Measurements from ENCODE around the gene RYR1.
"Not testable (repeated sequence)": the region's sequence is repeated elsewhere in the genome, so short reads cannot be mapped to it uniquely, and the experiment has no call there.

The RYR1 gene

DNA sequence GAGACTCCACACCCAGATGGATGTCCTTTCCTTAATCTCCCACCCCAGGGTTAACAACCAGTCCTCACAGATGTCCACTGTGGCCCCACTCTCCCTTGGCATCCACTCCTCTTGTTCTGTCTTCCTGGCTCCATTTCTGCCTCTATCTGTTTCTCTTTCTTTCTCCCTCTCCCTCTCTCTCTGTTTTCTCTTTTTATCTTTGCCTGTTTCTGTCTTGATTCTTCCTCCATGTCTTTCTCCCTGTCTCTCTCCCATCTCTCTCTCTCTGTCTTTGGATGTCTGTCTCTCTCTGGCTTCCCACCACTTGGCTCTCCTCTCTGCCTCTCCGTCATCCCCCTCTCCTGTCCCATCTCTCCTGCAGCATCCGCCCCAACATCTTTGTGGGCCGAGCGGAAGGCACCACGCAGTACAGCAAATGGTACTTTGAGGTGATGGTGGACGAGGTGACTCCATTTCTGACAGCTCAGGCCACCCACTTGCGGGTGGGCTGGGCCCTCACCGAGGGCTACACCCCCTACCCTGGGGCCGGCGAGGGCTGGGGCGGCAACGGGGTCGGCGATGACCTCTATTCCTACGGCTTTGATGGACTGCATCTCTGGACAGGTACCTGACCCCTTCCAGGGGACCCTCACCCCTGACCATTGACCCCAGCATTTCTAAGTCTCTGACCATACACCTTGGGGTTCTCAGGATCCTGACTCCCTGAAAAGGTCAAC lies 24.4 kb downstream of the RYR1 start:
- DNase-seq (ENCODE audit: low read depth in 2 of 2): no peak

DNA sequence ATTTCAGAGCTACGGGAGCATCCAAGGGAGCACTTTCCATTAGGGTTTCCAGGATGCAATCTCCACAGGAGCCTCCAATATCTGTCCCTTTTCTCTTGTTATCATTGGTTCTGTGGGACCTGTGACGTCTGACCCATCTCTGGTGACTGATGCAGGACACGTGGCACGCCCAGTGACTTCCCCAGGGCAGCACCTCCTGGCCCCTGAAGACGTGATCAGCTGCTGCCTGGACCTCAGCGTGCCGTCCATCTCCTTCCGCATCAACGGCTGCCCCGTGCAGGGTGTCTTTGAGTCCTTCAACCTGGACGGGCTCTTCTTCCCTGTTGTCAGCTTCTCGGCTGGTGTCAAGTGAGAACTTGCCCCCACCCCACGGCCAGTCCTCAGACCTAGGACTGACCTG lies 25.5 kb downstream of the RYR1 start:
- DNase-seq (ENCODE audit: low read depth in 2 of 2): no peak

- no peak for DNase-seq (ENCODE audit: low read depth in 2 of 2)
Measured at GRCh38 chr19:38463365-38463764, 29.9 kb downstream of the RYR1 start.

DNA sequence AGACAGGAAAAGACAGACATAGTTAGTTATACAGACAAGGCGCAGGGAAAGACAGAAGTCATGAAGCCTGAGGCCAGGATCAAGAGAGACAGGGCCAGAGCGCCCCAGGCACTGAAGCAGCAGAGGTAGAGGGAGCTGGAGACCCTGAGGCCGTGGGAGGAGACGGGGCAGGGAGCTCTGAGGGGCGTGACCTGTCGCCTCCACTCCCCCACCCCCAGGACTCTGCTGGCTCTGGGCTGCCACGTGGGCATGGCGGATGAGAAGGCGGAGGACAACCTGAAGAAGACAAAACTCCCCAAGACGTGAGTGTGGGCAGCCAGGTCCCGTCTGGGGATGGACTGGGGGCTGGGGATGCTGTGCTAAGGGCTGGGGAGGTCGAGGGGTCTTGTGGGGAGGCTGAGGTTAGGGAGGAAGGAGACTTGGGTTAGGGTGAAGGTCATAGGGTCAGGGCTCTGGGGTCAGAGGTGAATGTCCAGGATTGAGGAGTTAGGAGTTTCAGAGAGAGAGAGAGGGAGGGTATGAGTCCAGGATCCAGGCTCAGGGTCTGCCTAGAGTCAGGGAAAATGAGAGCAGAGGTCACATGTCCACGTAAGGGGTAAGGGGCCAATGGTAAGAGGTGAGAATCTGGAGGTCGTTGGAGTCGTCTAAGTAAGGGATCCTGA lies 31.1 kb downstream of the RYR1 start:
- DNase-seq (ENCODE audit: low read depth in 2 of 2): no peak

- DNase-seq (ENCODE audit: low read depth in 2 of 2): no peak
Measured at GRCh38 chr19:38466050-38466449, 32.6 kb downstream of the RYR1 start.

GRCh38 chr19:38467541-38468525 lies 34.3 kb downstream of the RYR1 start:
- no peak for DNase-seq (ENCODE audit: low read depth in 2 of 2)

GRCh38 chr19:38469151-38469550 lies 35.7 kb downstream of the RYR1 start:
- no peak for DNase-seq (ENCODE audit: low read depth in 2 of 2)

DNA sequence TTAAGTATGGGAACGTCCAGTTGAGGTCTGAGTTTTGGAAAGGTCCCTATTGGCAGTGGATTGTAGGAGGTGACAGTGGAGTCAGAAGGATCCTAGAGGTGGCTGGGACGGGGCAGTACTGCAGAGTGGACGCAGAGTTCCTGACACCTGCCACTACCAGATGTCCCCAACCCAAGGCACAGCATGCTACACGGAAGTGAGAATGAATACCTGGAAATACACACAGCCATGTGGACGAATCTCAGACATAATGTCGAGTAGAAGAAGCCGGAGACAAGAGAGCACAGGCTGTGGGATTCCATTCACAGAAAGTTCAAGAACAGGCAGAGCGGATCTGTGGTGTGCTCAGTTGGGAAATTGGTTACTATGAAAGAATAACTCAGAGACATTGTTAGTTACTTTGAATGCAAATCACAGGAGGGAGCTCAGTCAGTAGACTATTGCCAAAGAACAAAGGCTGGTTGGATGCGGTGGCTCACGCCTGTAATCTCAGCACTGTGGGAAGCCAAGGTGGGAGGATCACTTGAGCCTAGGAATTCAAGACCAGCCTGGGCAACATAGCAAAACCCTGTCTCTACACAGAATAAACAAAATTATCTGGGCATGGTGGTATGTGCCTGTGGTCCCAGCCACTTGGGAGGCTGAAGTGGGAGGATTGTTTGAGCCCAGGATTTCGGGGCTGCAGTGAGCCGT lies 37.4 kb downstream of the RYR1 start:
- no peak for DNase-seq (ENCODE audit: low read depth in 2 of 2)

DNA sequence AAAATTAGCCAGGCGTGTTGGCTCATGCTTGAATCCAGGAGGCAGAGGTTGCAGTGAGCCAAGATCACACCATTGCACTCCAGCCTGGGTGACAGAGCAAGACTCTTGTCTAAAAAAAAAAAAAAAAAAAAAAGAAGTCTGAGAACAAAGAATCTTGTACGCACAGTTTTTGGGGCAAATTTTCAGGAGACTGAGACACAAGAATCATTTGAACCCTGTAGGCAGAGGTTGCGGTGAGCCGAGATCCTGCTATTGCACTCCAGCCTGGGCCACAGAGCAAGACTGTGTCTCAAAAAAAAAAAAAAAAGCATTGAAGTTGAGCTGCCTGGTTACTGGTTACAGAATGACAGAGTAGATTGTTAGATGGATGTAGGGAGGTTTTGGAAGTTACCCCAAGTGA lies 39.2 kb downstream of the RYR1 start:
- DNase-seq (ENCODE audit: low read depth in 2 of 2): not testable (repeated sequence)

GRCh38 chr19:38473201-38473600 lies 39.7 kb downstream of the RYR1 start:
- DNase-seq (ENCODE audit: low read depth in 2 of 2): no peak

DNA sequence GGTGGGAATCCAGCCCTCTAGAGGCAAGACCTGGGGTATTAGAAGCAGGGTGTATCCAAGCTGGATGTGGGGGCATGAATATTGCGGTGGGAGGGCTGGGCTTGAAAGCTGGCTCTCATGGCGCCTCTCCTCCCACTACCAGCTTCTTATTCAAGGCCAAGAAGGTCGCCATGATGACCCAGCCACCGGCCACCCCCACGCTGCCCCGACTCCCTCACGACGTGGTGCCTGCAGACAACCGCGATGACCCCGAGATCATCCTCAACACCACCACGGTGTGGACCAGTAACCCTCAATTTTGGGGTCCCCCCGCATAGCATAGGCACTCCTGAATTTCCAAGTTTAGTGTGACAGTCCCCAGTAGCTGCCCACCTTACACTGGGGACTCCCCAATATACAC lies 41.7 kb downstream of the RYR1 start:
- DNase-seq (ENCODE audit: low read depth in 2 of 2): no peak

DNA sequence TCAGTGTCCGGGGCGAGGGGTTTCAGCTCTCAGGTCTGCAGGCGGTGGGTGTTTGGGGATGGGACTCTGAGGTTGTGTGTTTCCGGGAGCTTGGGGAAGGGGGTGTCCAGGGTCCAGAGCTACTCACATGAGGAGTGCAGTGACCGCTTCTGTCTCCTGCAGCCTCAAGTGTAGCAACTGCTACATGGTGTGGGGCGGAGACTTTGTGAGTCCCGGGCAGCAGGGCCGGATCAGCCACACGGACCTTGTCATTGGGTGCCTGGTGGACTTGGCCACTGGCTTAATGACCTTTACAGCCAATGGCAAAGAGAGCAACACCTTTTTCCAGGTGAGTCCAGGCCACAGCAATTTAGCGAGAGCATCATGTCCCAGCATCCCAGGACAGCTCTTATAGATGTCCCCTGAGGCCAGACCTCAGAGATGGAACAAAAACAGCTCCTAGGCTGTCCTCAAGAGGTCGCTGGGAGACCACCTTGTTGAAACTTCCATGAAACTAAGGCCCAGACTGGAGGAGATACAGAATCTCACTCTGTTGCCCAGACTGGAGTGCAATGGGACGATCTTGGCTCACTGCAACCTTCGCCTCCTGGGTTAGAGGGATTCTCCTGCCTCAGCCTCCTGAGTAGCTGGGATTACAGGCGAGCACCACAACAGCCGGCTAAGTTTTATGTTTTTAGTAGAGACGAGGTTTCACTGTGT lies 44.9 kb downstream of the RYR1 start:
- DNase-seq (ENCODE audit: low read depth in 2 of 2): no peak

GRCh38 chr19:38482496-38482895 lies 49.0 kb downstream of the RYR1 start:
- DNase-seq (ENCODE audit: low read depth in 2 of 2): no peak

DNA sequence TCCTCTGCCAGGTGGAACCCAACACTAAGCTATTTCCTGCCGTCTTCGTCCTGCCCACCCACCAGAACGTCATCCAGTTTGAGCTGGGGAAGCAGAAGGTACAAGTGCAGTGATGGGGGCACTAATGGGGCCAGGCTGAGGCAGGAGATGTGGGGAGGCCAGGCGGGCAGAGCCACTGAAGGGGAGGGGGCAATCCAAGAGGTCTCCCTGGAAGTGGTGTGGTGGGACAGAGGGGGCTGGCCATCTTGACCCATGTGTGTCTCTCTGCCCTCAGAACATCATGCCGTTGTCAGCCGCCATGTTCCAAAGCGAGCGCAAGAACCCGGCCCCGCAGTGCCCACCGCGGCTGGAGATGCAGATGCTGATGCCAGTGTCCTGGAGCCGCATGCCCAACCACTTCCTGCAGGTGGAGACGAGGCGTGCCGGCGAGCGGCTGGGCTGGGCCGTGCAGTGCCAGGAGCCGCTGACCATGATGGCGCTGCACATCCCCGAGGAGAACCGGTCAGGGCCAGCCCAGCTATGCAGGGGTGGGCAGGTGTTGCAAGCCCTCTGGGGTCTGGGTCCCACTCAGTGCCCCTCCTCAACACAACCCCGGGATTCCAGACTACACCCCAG lies 49.6 kb downstream of the RYR1 start:
- no peak for DNase-seq (ENCODE audit: low read depth in 2 of 2)

DNA sequence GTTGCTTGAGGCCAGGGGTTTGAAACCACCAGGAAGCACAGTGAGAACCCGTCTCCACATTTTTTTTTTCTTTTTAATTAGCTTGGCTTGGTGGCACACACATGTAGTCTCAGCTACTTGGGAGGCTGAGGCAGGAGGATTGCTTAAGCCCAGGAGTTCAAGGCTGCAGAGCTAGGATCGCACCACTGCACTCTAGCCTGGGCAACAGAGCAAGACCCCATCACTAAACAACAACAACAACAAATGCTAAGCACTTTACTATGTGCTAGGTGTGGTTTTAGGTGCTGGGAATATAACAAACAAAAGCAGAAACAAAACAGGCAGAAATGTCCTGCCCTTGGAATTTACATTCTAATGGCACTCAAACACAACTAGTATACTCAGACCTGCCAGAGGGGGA lies 51.3 kb downstream of the RYR1 start:
- DNase-seq (ENCODE audit: low read depth in 2 of 2): no peak

- no peak for DNase-seq (ENCODE audit: low read depth in 2 of 2)
Measured at GRCh38 chr19:38485541-38486285, 52.2 kb downstream of the RYR1 start.

DNA sequence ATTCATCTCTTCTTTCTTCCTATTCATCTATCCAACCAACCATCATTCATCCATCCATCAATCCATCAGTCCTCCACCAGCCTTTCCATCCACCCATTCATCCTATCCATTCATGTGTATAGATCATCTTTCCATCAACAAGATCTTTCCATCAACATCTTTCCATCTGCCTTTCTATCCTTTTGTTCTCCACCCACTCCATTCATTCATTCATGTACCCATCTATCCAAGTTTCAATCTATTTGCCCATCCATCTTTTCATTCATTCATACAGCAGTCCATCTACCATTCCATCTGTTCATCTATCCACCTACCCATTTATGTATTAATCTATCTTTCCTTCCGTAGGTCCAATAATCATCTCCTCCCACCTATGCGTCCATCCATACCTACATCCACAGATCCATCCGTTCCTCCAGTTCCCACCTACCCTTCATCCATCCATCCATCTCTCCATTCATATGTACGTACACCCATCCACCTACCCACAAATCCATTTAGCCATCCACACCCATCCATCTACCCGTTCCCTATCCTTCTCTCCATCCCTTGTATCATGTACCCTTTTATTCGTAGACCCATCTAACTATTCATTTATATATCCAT lies 53.3 kb downstream of the RYR1 start:
- DNase-seq (ENCODE audit: low read depth in 2 of 2): no peak

- DNase-seq (ENCODE audit: low read depth in 2 of 2): no peak
Measured at GRCh38 chr19:38488096-38488495, 54.6 kb downstream of the RYR1 start.

DNA sequence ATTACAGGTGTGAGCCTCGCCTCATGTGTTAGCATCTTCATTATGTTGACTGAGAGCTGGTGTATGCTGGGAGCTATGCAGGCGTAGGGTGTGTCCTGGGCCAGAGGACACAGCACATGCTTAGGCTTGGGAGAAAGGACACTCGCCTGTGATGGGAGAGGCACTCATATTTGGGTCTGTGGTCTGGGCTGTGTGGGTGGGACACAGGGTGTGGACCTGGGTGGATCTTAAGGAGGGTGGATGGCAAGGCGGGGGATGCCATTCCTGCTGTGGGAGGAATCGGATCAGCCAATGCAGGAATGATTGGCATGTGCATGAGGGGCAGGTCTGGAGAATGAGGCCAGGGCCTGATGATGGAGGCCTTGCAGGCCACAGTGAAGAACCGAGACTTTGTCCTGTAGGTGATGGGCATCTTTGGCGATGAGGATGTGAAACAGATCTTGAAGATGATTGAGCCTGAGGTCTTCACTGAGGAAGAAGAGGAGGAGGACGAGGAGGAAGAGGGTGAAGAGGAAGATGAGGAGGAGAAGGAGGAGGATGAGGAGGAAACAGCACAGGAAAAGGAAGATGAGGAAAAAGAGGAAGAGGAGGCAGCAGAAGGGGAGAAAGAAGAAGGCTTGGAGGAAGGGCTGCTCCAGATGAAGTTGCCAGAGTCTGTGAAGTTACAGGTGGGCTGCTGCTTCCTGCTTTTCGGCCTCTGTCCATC lies 55.4 kb downstream of the RYR1 start:
- no peak for DNase-seq (ENCODE audit: low read depth in 2 of 2)

All from stimulated activated CD4-positive, alpha-beta T cell treated with anti-CD3 and anti-CD28 coated beads, Interleukin-1b, Interleukin-23, amount 100 ng/mL, for 4 hours (primary cell).